Dendritic cell treated with granulocyte-macrophage colony-stimulating factor and Interleukin-4, amounts not matched to agents 40 ng/mL and 50 ng/mL, for 4 days (primary cell): ENCODE data around the gene PDZD7.
A peak's percentile ranks its signal among the peaks of the same experiment; 100 is the strongest.
"Not testable (repeated sequence)": the region's sequence is repeated elsewhere in the genome, so short reads cannot be mapped to it uniquely, and the experiment has no call there.

Experiments
- H3K27ac Mint-ChIP-seq: one replicate; pipeline ENCODE4 v1.8.0; 2022; ENCODE audit warnings: mild to moderate bottlenecking, mixed read lengths
- H3K27me3 Mint-ChIP-seq: one replicate; pipeline ENCODE4 v1.8.0; 2022; ENCODE audit warnings: mild to moderate bottlenecking, mixed read lengths
- H3K36me3 Mint-ChIP-seq: one replicate; pipeline ENCODE4 v1.8.0; 2022; ENCODE audit warnings: low read depth, mixed read lengths
- H3K4me1 Mint-ChIP-seq: one replicate; pipeline ENCODE4 v1.8.0; 2022; ENCODE audit warnings: low read depth, mixed read lengths
- H3K4me3 Mint-ChIP-seq: one replicate; pipeline ENCODE4 v1.8.0; 2022; ENCODE audit warnings: mild to moderate bottlenecking, moderate library complexity, mixed read lengths
- H3K9me3 Mint-ChIP-seq: one replicate; pipeline ENCODE4 v1.8.0; 2022; ENCODE audit warnings: mixed read lengths
- intact Hi-C: fragments of 100-400 bp; cut with micrococcal nuclease; formaldehyde crosslinking; loops from one replicate; pipeline ENCODE4 v1.15.0; 2022

PDZD7 gene

DNA sequence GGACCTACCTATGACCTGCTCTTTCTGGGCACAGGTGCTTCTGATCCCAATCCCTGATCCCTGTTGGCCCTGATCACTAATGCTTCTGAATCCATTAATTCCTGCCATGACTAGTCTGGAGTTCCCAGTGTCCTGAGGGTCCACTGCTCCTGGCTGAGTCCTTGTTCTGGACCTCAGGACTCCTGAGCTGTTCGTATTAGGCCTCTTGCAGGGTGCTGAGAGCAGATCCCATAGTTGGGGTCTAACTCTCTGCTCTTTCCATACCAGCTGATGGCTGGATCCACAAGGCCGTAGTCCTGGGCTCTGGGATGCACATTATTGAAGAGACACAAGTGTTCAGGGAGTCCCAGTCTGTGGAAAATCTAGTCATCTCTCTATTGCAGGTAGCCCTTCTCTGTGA, 50.6 kb downstream of the PDZD7 start:
- Mint-ChIP-seq H3K9me3 (no peaks in the 10 kb centered on the region), H3K4me1 (no peaks in the 10 kb centered on the region), H3K27ac (no peak overlapping the region), H3K36me3 (peaks cover 65% of the 10 kb centered on the region), H3K27me3 (peaks cover 5% of the 10 kb centered on the region), H3K4me3 (no peak overlapping the region)
- intact Hi-C loops = no loop called here

DNA sequence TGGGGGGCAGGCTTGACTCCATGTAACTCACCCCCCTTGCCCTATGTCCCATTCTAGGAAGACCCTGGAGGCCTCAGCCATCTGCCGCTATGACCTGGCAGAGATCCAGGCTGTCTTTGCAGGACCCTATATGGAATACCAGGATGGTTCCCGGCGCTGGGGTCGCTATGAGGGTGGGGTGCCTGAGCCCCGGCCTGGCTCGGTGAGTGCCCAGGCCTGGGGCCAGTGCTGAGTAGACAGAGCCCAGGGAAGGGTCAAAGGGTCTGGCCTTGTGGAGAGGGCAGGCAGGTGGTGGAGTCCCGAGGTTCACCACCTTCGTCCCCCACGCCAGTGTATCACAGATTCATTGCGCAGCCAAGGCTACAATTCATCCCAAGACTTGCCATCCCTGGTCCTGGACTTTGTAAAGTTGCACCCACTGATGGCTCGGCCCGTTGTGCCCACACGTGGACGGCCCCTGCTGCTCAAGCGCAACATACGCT, 51.1 kb downstream of the PDZD7 start:
- Mint-ChIP-seq H3K27me3 (peaks cover 5% of the 10 kb centered on the region), H3K27ac (no peak overlapping the region), H3K36me3 (peaks cover 63% of the 10 kb centered on the region), H3K4me3 (no peak overlapping the region), H3K9me3 (no peaks in the 10 kb centered on the region), H3K4me1 (no peaks in the 10 kb centered on the region)
- intact Hi-C loops = no loop called here

DNA sequence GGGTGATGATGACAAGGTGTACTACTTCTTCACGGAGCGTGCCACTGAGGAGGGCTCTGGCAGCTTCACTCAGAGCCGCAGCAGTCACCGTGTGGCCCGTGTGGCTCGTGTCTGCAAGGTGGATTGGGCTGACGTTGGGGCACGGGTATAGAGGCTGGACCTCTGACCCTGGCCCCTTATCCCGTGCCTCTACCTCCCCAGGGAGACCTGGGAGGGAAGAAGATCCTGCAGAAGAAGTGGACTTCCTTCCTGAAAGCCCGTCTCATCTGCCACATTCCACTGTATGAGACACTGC, 52.1 kb downstream of the PDZD7 start:
- no peak overlapping the region for H3K4me3 Mint-ChIP-seq
- H3K4me1 Mint-ChIP-seq = no peaks in the 10 kb centered on the region
- intact Hi-C loops = no loop called here
- no peaks in the 10 kb centered on the region for H3K9me3 Mint-ChIP-seq
- H3K27me3 Mint-ChIP-seq = peaks cover 5% of the 10 kb centered on the region
- H3K27ac Mint-ChIP-seq = no peak overlapping the region
- peaks cover 54% of the 10 kb centered on the region for H3K36me3 Mint-ChIP-seq

DNA sequence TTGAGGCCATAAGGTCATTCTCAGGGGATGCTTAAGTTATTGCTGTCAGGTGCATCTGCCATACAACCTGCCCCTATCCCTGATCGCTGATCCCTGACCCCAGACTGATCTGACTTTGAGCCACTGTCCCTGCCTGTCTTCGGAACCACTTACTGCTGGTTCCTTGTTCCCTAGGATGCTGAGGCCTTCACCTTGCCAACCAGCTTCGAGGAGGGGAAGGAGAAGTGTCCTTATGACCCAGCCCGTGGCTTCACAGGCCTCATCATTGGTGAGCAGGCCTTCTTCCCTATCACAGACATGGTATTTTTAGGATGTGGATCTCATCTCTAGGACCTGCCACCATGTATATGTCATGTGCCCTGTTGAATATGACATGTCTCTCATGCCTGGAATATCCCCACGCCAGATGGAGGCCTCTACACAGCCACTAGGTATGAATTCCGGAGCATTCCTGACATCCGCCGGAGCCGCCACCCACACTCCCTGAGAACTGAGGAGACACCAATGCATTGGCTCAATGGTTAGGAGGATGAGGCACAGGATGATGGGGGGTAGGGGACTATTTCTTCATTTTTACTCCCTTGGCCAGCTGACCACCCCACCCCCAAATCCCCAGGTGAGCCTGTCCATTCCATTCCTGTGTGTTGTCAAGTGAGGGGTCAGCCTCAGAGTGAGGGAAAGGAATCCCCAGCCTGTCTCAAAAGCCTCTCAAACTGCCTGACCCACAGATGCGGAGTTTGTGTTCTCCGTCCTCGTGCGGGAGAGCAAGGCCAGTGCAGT, 52.6 kb downstream of the PDZD7 start:
- Mint-ChIP-seq H3K4me3 (no peak overlapping the region), H3K9me3 (no peaks in the 10 kb centered on the region), H3K4me1 (no peaks in the 10 kb centered on the region), H3K27me3 (peaks cover 5% of the 10 kb centered on the region), H3K36me3 (peaks cover 48% of the 10 kb centered on the region), H3K27ac (no peak overlapping the region)
- intact Hi-C loops = no loop called here

DNA sequence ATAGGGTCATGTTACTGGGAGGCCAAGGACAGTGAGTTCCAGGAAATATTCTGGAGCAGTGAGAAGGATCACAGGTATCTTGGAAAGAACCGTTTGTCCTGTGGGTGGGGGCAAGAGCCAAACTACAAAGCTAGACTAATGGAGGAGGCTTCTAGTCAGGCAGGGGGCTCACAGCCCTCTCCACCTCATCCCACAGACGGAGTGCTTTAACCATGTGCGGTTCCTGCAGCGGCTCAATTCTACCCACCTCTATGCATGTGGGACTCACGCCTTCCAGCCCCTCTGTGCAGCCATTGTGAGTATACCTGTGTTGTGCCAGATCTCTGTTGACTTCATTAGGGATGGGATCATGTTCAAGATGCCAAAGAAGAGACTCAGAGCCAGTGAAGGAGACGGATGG, 53.5 kb downstream of the PDZD7 start:
- no peaks in the 10 kb centered on the region for H3K4me1 Mint-ChIP-seq
- peaks cover 5% of the 10 kb centered on the region for H3K27me3 Mint-ChIP-seq
- no peak overlapping the region for H3K27ac Mint-ChIP-seq
- intact Hi-C loops = no loop called here
- no peak overlapping the region for H3K4me3 Mint-ChIP-seq
- H3K36me3 Mint-ChIP-seq = peaks cover 40% of the 10 kb centered on the region
- no peaks in the 10 kb centered on the region for H3K9me3 Mint-ChIP-seq

DNA sequence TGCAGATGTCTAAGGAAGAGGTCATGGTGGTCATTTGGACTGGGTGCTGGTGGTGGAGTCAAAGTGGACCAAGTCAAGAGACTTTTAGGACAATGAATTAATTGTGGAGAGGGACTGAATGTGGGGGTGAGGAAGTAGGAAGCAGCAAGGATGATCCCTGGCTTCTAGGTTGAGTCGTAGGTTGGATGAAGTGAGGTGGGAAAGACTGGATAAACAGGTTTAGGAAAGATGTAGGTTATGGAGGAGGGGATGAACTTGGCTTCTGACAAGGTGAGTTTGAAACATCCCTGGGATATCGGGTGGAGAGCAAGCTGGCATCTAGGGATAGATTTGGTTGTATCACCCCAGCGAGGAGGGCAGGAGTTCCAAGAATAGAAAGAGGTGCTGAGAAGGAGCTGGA, 54.0 kb downstream of the PDZD7 start:
- intact Hi-C loops = no loop called here
- Mint-ChIP-seq H3K4me3 (no peak overlapping the region), H3K9me3 (no peaks in the 10 kb centered on the region), H3K27me3 (peaks cover 5% of the 10 kb centered on the region), H3K4me1 (no peaks in the 10 kb centered on the region), H3K27ac (no peak overlapping the region), H3K36me3 (peaks cover 34% of the 10 kb centered on the region)

DNA sequence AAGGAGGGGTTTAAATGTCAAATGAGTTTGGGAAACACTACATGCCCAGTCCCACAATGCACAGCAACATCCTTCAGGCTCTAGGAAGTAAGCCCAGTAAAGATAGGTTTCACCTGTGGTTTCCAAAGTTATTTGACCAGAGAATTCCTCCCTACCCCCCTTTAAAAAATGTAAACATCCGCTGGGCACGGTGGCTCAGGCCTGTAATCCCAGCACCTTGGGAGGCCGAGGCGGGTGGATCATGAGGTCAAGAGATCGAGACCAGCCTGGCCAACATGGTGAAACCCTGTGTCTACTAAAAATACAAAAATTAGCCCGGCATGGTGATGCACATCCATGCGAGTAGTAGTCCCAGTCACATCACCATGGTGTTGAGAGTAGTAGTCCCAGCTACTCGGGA, 55.5 kb downstream of the PDZD7 start:
- H3K36me3 Mint-ChIP-seq = peaks cover 20% of the 10 kb centered on the region
- H3K27me3 Mint-ChIP-seq, H3K27ac Mint-ChIP-seq, intact Hi-C loops, H3K4me1 Mint-ChIP-seq, H3K9me3 Mint-ChIP-seq, H3K4me3 Mint-ChIP-seq: not testable (repeated sequence)

DNA sequence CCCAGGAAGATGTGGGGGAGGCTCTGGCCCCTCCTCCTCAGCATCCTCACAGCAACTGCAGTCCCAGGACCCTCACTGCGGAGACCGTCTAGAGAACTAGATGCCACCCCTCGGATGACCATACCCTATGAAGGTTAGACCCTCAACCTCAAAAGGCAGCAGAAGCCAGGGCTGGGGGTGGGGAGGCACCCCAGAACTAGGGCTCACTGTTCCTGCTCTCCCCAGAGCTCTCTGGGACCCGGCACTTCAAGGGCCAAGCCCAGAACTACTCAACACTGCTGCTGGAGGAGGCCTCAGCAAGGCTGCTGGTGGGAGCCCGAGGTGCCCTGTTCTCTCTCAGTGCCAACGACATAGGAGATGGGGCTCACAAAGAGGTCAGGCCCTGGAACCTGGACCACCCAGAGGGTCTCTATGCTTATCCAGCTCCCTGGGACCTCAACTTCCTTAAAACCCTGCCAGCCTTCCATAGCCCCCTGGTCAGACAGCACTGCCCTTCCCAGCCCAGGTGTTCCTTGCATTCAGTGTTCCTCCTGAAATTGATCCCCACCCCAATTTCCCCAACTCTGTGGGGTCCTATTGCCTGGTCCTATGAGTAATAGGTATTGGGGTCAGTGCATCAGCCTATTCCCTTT, 57.9 kb downstream of the PDZD7 start:
- Mint-ChIP-seq H3K36me3 (no peaks in the 10 kb centered on the region), H3K9me3 (no peaks in the 10 kb centered on the region), H3K27me3 (peaks cover 28% of the 10 kb centered on the region), H3K4me1 (peaks cover 19% of the 10 kb centered on the region), H3K4me3 (no peak overlapping the region), H3K27ac (no peak overlapping the region)
- intact Hi-C loops = no loop called here

DNA sequence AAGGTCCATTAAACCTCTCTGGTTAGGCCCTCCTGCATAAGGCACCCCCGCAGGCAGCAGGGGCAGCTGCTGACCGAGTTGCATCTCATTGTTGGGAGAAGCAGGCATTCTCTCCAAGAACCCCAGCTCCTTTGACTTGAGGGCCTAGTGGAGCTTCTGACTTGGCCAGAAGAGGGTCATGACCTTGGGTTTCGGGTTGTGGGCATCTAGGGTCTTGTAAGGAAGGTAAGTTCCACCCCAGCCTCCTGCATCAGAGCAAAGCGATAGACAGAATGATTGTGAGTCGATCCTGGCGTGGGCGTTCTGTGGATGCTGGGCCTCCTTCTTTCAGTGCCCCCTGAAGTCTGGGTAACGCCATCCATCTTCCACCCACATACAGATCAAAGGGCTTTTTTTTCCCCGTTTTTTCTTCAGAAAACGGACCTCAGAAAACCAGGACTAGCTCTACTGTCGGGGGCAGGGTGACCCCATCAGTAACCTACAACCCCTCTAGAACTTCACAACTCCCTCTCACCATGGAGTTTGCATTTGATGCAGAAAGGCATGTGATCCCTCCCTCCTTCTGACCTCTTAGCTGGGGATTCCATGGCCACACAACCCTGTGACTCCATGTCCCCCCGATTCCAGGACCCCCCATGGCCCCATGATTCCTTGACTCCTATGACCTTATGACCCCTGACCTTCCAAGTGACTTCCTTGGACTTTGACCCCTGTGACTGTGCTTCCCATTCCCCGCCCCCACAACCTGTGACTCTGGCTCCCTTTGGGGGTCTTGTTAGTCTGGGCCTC, 58.6 kb downstream of the PDZD7 start:
- peaks cover 28% of the 10 kb centered on the region for H3K27me3 Mint-ChIP-seq
- H3K4me1 Mint-ChIP-seq = peaks cover 26% of the 10 kb centered on the region
- no peaks in the 10 kb centered on the region for H3K9me3 Mint-ChIP-seq
- H3K4me3 Mint-ChIP-seq = no peak overlapping the region
- no peak overlapping the region for H3K27ac Mint-ChIP-seq
- H3K36me3 Mint-ChIP-seq = no peaks in the 10 kb centered on the region
- intact Hi-C loops = no loop called here

DNA sequence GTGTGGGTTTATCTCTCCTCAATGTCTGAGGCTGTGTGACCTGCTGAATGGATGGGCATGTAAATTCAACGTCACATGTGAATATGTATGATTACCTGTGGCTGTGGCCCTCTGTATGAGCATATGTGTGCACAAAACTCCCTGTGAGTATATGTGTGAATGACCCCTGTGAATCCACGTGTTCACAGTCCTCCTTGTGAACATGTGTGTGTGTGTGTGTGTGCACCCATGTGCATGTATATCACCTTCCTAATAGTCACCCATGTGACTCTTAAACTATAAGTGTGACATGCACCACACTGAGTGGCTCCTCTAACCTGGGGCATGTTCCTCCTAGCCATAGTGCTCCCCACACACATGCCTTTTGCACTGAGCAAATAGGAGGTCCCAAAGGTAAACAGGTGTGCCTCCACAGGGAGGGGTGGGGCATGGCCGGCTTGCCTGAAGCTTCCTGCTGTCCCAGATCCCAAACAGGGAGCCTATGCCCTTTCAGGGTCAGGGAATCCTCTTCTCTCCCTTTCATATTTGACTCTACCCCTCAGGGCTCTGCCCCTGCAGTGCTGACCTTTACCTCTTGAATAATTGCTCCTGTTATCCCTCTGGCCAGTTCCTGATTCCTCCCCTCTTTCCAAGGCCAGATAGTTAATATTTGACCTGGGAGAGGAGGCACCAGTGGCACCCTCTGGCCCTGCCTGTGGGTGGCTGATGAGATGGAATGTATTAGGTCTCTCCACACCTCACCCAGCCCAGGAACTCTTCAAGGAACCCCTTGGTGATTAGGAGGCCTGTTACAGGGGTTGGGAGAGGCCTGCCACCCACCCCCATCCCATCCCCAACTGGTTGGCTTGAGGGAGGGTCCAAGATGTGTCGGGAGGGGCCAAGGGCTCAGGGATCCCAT, 59.8 kb downstream of the PDZD7 start:
- Mint-ChIP-seq H3K4me3 (no peak overlapping the region), H3K27ac (no peak overlapping the region)
- intact Hi-C loops = no loop called here

DNA sequence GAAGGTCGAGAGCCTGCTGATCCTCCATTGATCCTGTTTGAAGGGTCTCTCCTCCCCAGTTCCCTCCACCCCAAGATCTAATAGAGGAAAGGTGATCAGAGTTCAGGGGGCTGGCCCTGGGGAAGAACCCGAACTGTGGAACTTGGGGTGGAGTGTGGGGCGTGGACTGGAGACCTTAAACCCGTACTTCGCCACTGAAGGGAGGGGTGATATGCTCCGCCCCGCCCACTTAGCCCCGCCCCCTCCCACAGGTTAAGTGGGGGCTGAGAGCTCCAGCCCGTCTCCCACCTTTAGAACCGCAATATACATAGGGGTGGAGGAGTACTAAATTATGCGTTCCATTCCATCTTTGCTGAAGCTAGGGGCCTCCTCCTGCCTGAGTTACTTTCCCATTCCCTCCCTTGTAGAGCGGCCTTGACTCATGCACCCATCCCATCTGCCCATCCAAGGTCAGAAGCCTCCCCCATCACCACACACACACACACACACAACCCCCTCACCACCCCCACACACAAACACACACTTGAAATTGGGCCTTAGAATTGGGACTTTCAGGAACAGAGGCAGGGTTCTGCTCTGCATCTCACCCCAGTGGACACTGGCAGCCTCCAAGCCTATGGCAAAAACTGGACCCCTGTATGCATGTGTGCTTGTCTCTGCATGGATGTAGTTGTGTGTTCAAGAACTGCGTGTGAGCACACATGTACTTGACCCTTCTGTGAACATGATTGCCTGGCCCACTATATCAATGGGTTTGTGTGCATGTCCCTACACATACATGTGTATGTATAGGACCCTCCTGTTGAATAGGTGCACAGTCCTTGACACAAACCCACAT, 60.6 kb downstream of the PDZD7 start:
- H3K27ac Mint-ChIP-seq = no peak overlapping the region

More for the DNA sequence above, 59.8 kb downstream of the PDZD7 start:
- no peaks in the 10 kb centered on the region for H3K36me3 Mint-ChIP-seq
- no peaks in the 10 kb centered on the region for H3K9me3 Mint-ChIP-seq
- peaks cover 23% of the 10 kb centered on the region for H3K27me3 Mint-ChIP-seq
- H3K4me1 Mint-ChIP-seq = peaks cover 27% of the 10 kb centered on the region

DNA sequence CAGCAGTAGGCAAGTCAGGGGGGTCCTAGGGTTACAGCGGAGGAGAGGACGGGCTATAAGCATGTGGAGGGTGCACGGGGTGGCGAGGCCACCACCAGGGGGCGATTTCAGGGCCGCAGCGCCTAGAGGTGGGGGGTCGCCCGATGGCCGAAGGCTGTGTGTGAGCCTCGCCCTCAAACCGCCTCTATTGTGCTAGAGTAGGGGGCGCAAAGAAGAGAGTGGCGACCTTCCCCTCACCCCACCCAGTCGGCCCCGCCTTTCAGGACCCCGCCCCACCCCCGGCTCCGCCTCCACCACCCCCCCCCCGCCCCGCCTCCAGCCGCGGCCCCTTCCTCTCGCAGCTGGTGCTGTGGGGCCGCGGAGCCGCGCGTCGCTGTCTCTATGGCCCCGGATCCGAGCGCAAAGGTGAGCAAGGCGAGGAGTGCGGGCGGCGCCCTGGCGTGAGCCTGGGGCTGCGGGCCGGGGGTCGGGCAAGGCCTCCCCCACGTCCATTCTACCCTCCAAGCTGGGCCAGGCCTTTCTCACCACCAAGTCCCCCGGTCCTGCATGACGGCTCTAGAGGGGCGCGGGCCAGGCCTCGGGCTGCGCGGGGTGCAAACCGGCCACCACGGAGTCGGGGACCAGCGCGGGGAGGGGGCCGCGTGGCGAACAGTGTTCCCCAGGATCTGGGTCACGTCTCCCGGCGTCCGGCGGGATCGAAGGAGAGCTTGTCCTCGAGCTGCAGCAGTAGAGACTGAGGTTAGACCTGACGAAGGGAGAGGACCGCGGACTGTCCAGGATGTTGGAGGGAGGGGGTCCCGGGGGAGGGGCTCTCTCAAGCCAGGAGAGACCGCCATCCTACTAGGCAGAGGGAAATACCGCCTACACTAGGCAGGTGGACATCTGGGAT, 61.5 kb downstream of the PDZD7 start, which contains the start of gene SEMA4G:
TSS of gene SEMA4G (plus strand) at position 318 of the 889 bp plus-strand sequence. CDS start 3,409 bp downstream, outside the sequence.
- intact Hi-C loops = loop anchor here (10.0 kb wide), 1 partner anchor 45 kb away; no protein-coding TSS in a partner anchor
- Mint-ChIP-seq H3K9me3 (no peaks in the 10 kb centered on the region), H3K27ac (peak within 1 kb of the TSS; percentile 35), H3K4me1 (peaks cover 27% of the 10 kb centered on the region), H3K27me3 (peaks cover 23% of the 10 kb centered on the region), H3K4me3 (peak within 1 kb of the TSS; percentile 64), H3K36me3 (peaks cover 16% of the 10 kb centered on the region)

More for the DNA sequence above, 60.6 kb downstream of the PDZD7 start:
- intact Hi-C loops = no loop called here
- Mint-ChIP-seq H3K9me3 (no peaks in the 10 kb centered on the region), H3K4me3 (no peak overlapping the region), H3K36me3 (peaks cover 7% of the 10 kb centered on the region), H3K27me3 (peaks cover 23% of the 10 kb centered on the region), H3K4me1 (peaks cover 27% of the 10 kb centered on the region)
